GM23338 (cell line): ENCODE data around the gene AHDC1. TPM values are rescaled to one million over a fixed set of nuclear protein-coding genes. Genes with fewer than 3 reads are reported as not detected.

Experiments used
- ATAC-seq: fragments of 200-7000 bp; cut with Tn5 transposase; 3 replicates; pipeline ENCODE4 v1.9.1; 2020
- DNase-seq: peaks from one replicate; pipeline ENCODE4 v3.0.0-alpha.2; 2015; ENCODE audit warnings: low spot score
- H2AFZ ChIP-seq: fragments of 200-600 bp; sonication (generic); 2 replicates; pipeline ENCODE4 v1.8.0; 2016; ENCODE audit warnings: antibody characterized with exemption, mild to moderate bottlenecking, moderate library complexity
- H3F3A ChIP-seq: fragments of 200-600 bp; sonication (generic); replicated peaks from 2 replicates; pipeline ENCODE4 v1.8.0; 2017; ENCODE audit warnings: antibody characterized with exemption, mixed run types, low read depth
- H3K27ac ChIP-seq: fragments of 200-600 bp; sonication (generic); 2 replicates; pipeline ENCODE4 v1.6.1; 2016; ENCODE audit warnings: low read depth
- H3K27me3 ChIP-seq: fragments of 200-600 bp; sonication (generic); 2 replicates; pipeline ENCODE4 v1.8.0; 2016; ENCODE audit warnings: mild to moderate bottlenecking, mixed run types, moderate library complexity; ENCODE audit not compliant: insufficient read depth
- H3K36me3 ChIP-seq: fragments of 200-600 bp; sonication (generic); 2 replicates; pipeline ENCODE4 v1.8.0; 2016; ENCODE audit warnings: mild to moderate bottlenecking; ENCODE audit not compliant: insufficient read depth
- H3K4me1 ChIP-seq: fragments of 200-600 bp; sonication (generic); 2 replicates; pipeline ENCODE4 v1.8.0; 2016; ENCODE audit warnings: mild to moderate bottlenecking, moderate library complexity; ENCODE audit not compliant: insufficient read depth
- H3K4me2 ChIP-seq: fragments of 200-600 bp; sonication (generic); 2 replicates; pipeline ENCODE4 v1.7.1; 2017; ENCODE audit warnings: mixed run types
- H3K4me3 ChIP-seq: fragments of 200-600 bp; sonication (generic); 2 replicates; pipeline ENCODE4 v1.6.1; 2016; ENCODE audit warnings: mixed run types
- H3K79me2 ChIP-seq: fragments of 200-600 bp; sonication (generic); replicated peaks from 2 replicates; pipeline ENCODE4 v1.8.0; 2017; ENCODE audit warnings: mild to moderate bottlenecking; ENCODE audit not compliant: insufficient read depth
- H3K9me2 ChIP-seq: fragments of 200-600 bp; sonication (generic); 2 replicates; pipeline ENCODE4 v1.8.0; 2017; ENCODE audit not compliant: insufficient read depth
- H4K20me1 ChIP-seq: fragments of 200-600 bp; sonication (generic); replicated peaks from 2 replicates; pipeline ENCODE4 v1.8.0; 2017; ENCODE audit warnings: mild to moderate bottlenecking; ENCODE audit not compliant: insufficient read depth
- H3K27ac Mint-ChIP-seq: 2 replicates; pipeline ENCODE4 v1.8.0; 2020; ENCODE audit warnings: inconsistent platforms, mild to moderate bottlenecking, moderate library complexity, mixed read lengths
- H3K27me3 Mint-ChIP-seq: 3 replicates; pipeline ENCODE4 v1.8.0; 2022; ENCODE audit warnings: low read depth, mild to moderate bottlenecking, moderate library complexity, mixed read lengths, inconsistent platforms; ENCODE audit not compliant: insufficient read depth, poor library complexity
- H3K36me3 Mint-ChIP-seq: 3 replicates; pipeline ENCODE4 v1.8.0; 2021; ENCODE audit warnings: low read depth, mild to moderate bottlenecking, inconsistent platforms, moderate library complexity, mixed read lengths
- H3K4me1 Mint-ChIP-seq: 3 replicates; pipeline ENCODE4 v1.8.0; 2020; ENCODE audit warnings: mild to moderate bottlenecking, inconsistent platforms, mixed read lengths
- H3K4me3 Mint-ChIP-seq: 3 replicates; pipeline ENCODE4 v1.8.0; 2021; ENCODE audit warnings: moderate library complexity, mild to moderate bottlenecking, inconsistent platforms, mixed read lengths
- H3K9me3 Mint-ChIP-seq: 3 replicates; pipeline ENCODE4 v1.8.0; 2020; ENCODE audit warnings: moderate library complexity, mild to moderate bottlenecking, inconsistent platforms, mixed read lengths
- CREB1 ChIP-seq: fragments of 250-450 bp; sonication (Bioruptor Pico); IDR thresholded peaks from 2 replicates; pipeline ENCODE4 v1.5.0; 2020; ENCODE audit warnings: low read depth, mild to moderate bottlenecking, moderate library complexity
- EZH2 ChIP-seq: fragments of 200-600 bp; sonication (generic); IDR thresholded peaks from one replicate; pipeline ENCODE4 v1.8.0; 2017; ENCODE audit warnings: antibody characterized with exemption, mild to moderate bottlenecking, low read depth; ENCODE audit not compliant: unreplicated experiment
- EZH2phosphoT487 ChIP-seq: fragments of 200-600 bp; sonication (generic); IDR thresholded peaks from one replicate; pipeline ENCODE4 v1.8.1; 2018; ENCODE audit warnings: antibody characterized with exemption; ENCODE audit not compliant: unreplicated experiment
- JUNB ChIP-seq: IDR thresholded peaks from one replicate; pipeline ENCODE4 v1.6.1; 2016; ENCODE audit warnings: antibody characterized with exemption; ENCODE audit not compliant: unreplicated experiment
- NANOG ChIP-seq: IDR thresholded peaks from 2 replicates; pipeline ENCODE4 v1.6.1; 2016; ENCODE audit warnings: antibody characterized with exemption, borderline replicate concordance
- STAT1 ChIP-seq: IDR thresholded peaks from one replicate; pipeline ENCODE4 v1.6.1; 2016; ENCODE audit warnings: antibody characterized with exemption; ENCODE audit not compliant: unreplicated experiment
- ZNF114 ChIP-seq: fragments of 250-450 bp; sonication (Bioruptor Pico); IDR thresholded peaks from 2 replicates; pipeline ENCODE4 v1.5.0; 2020; ENCODE audit warnings: mild to moderate bottlenecking, moderate library complexity
- ZNF331 ChIP-seq: fragments of 250-450 bp; sonication (Bioruptor Pico); IDR thresholded peaks from 2 replicates; pipeline ENCODE4 v1.5.0; 2020; ENCODE audit warnings: low read depth, mild to moderate bottlenecking, moderate library complexity
- polyA plus RNA-seq: library from polyadenylated mRNA; unstranded; fragments of >200 nt; fragmentation: Nextera tagmentation; extraction: Ambion mirVana; gene quantifications from 2 replicates; pipeline ENCODE4 v1.2.1, GENCODE V29; 2016
- total RNA-seq: library from RNA; depleted of rRNA; stranded (reverse); fragments of >200 nt; shearing (Covaris generic); gene quantifications from 2 replicates; pipeline ENCODE4 v1.2.3, GENCODE V29; 2014
- TF ChIP-seq, protein P1 (sequence below): IDR thresholded peaks from one replicate; pipeline ENCODE4 v1.6.1; 2018; ENCODE audit warnings: antibody characterized with exemption; ENCODE audit not compliant: unreplicated experiment
- TF ChIP-seq, protein P2 (sequence below): IDR thresholded peaks from 2 replicates; pipeline ENCODE4 v1.6.1; 2016; ENCODE audit warnings: antibody characterized with exemption

The AHDC1 gene
- total and polyA plus RNA-seq, 2 experiments from 2014 or later = 8.3 to 22.2 TPM

DNA sequence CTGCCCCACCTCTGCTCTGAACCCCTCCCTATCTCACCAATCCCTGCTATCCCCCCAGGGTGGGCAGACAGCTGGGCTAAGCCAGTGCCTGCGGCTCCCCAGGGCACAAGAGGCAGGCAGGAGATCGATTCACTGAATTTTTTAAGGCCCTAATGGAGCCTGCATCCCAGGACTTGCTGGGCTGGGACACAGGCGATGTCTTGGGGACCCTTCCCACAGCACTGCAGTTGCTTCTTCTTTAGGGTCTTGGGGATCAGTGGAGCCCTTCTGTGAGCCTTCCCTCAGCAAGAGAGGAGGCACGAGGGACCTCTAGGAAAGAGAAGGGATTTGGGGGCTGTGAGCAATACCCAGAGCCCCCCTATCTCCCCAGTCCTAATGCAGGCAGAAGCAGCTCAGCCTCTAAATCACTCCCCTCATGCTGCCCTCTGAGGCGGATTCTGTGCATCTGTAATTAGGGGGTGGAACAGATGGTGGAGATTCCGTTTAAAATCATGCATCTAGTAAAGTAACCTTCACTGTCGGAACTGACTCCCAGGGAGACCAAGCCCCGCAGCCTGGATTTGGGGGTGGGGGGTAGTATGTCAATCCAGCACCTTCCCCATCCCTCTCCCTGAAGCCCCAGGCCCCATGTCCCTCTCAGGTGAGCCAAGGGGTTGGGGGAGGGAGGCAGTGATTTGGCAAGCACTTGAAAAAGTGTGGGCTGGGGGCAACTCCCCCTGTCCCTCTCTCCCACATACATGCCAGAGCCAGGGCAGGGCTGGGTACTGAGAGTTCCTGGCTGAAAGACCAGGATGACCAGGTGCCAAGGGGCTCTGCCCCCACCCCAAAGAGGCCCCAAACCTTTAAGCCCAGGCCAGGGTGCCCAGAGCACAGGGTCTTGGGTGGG lies 10.0 kb downstream of the AHDC1 start:
- TF ChIP-seq STAT1 = no peak
- TF ChIP-seq CREB1 = no peak
- TF ChIP-seq, protein P1, sequence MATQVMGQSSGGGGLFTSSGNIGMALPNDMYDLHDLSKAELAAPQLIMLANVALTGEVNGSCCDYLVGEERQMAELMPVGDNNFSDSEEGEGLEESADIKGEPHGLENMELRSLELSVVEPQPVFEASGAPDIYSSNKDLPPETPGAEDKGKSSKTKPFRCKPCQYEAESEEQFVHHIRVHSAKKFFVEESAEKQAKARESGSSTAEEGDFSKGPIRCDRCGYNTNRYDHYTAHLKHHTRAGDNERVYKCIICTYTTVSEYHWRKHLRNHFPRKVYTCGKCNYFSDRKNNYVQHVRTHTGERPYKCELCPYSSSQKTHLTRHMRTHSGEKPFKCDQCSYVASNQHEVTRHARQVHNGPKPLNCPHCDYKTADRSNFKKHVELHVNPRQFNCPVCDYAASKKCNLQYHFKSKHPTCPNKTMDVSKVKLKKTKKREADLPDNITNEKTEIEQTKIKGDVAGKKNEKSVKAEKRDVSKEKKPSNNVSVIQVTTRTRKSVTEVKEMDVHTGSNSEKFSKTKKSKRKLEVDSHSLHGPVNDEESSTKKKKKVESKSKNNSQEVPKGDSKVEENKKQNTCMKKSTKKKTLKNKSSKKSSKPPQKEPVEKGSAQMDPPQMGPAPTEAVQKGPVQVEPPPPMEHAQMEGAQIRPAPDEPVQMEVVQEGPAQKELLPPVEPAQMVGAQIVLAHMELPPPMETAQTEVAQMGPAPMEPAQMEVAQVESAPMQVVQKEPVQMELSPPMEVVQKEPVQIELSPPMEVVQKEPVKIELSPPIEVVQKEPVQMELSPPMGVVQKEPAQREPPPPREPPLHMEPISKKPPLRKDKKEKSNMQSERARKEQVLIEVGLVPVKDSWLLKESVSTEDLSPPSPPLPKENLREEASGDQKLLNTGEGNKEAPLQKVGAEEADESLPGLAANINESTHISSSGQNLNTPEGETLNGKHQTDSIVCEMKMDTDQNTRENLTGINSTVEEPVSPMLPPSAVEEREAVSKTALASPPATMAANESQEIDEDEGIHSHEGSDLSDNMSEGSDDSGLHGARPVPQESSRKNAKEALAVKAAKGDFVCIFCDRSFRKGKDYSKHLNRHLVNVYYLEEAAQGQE = no peak
- TF ChIP-seq, protein P2, sequence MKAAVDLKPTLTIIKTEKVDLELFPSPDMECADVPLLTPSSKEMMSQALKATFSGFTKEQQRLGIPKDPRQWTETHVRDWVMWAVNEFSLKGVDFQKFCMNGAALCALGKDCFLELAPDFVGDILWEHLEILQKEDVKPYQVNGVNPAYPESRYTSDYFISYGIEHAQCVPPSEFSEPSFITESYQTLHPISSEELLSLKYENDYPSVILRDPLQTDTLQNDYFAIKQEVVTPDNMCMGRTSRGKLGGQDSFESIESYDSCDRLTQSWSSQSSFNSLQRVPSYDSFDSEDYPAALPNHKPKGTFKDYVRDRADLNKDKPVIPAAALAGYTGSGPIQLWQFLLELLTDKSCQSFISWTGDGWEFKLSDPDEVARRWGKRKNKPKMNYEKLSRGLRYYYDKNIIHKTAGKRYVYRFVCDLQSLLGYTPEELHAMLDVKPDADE = no peak
- no peak for TF ChIP-seq EZH2
- TF ChIP-seq NANOG = no peak
- no peak for TF ChIP-seq JUNB
- TF ChIP-seq ZNF114 = no peak
- no peak for TF ChIP-seq EZH2phosphoT487
- no peak for TF ChIP-seq ZNF331
- peaks cover 60% of the 10 kb centered on the region for H3K4me1 ChIP-seq
- H3K4me3 Mint-ChIP-seq = peak overlapping the region; percentile 60; the same call in 2 of the 3 replicates
- H3K79me2 ChIP-seq = peaks cover 43% of the 10 kb centered on the region
- H3K4me1 Mint-ChIP-seq = peaks cover 16% of the 10 kb centered on the region
- H3K9me3 Mint-ChIP-seq = no peaks in the 10 kb centered on the region
- H3F3A ChIP-seq = no peaks in the 10 kb centered on the region; the same call in 1 of the 2 replicates
- H3K36me3 ChIP-seq = no peaks in the 10 kb centered on the region
- H3K27me3 Mint-ChIP-seq = peaks cover 3% of the 10 kb centered on the region
- no peaks in the 10 kb centered on the region for H3K27me3 ChIP-seq
- H2AFZ ChIP-seq = no peak overlapping the region
- H3K4me3 ChIP-seq = peak overlapping the region; percentile 56
- no peaks in the 10 kb centered on the region for H3K36me3 Mint-ChIP-seq
- no peaks in the 10 kb centered on the region for H3K9me2 ChIP-seq
- peak overlapping the region; percentile 74; the same call in 1 of the 2 replicates for H3K27ac ChIP-seq
- no peaks in the 10 kb centered on the region; the same call in none of the 2 replicates for H4K20me1 ChIP-seq
- DNase-seq (no peak), ATAC-seq (peak; percentile 3; the same call in 2 of the 3 replicates)
- H3K27ac Mint-ChIP-seq = peak overlapping the region; percentile 63; the same call in 1 of the 2 replicates
- peak overlapping the region; percentile 86 for H3K4me2 ChIP-seq
